GM21367 (cell line): Measurements from ENCODE around the gene COG2.

Experiments used
- ATAC-seq: cut with Tn5 transposase; IDR thresholded peaks from one replicate; pipeline ENCODE4 v1.9.1; 2021; ENCODE audit not compliant: unreplicated experiment

Gene COG2

GRCh38 chr1:230668227-230668626 is 25.9 kb downstream of the COG2 start:
- no peak for ATAC-seq

GRCh38 chr1:230669543-230669942 is 27.3 kb downstream of the COG2 start:
- no peak for ATAC-seq

GRCh38 chr1:230674581-230674980 is 32.3 kb downstream of the COG2 start:
- no peak for ATAC-seq

- no peak for ATAC-seq
These were observed 34.9 kb downstream of the COG2 start for GRCh38 chr1:230677200-230677599.

GRCh38 chr1:230679192-230679591 is 36.9 kb downstream of the COG2 start:
- no peak for ATAC-seq

GRCh38 chr1:230679825-230680224 is 37.5 kb downstream of the COG2 start:
- ATAC-seq: no peak

- ATAC-seq: no peak
These were observed 38.2 kb downstream of the COG2 start for GRCh38 chr1:230680300-230681025.

GRCh38 chr1:230681599-230681998 is 39.3 kb downstream of the COG2 start:
- ATAC-seq: no peak

GRCh38 chr1:230682274-230682673 is 40.0 kb downstream of the COG2 start:
- no peak for ATAC-seq

- no peak for ATAC-seq
These were observed 40.8 kb downstream of the COG2 start for GRCh38 chr1:230682882-230683610.

- ATAC-seq: no peak
These were observed 41.9 kb downstream of the COG2 start for GRCh38 chr1:230684146-230684545.

GRCh38 chr1:230684998-230685397 is 42.7 kb downstream of the COG2 start:
- ATAC-seq: no peak

- ATAC-seq: no peak
These were observed 44.5 kb downstream of the COG2 start for GRCh38 chr1:230686747-230687146.

GRCh38 chr1:230690101-230690500 is 47.8 kb downstream of the COG2 start:
- ATAC-seq: no peak

GRCh38 chr1:230691615-230692014 is 49.3 kb downstream of the COG2 start:
- no peak for ATAC-seq

- ATAC-seq: no peak
These were observed 50.9 kb downstream of the COG2 start for GRCh38 chr1:230693221-230693620.

- ATAC-seq: no peak
These were observed 51.5 kb downstream of the COG2 start for GRCh38 chr1:230693777-230694176.

- ATAC-seq: no peak
These were observed 52.2 kb downstream of the COG2 start for GRCh38 chr1:230694464-230694863.

GRCh38 chr1:230694991-230695390 is 52.7 kb downstream of the COG2 start:
- no peak for ATAC-seq

- no peak for ATAC-seq
These were observed 53.9 kb downstream of the COG2 start for GRCh38 chr1:230696218-230696617.

GRCh38 chr1:230696722-230697437 is 54.6 kb downstream of the COG2 start:
- ATAC-seq: no peak

- no peak for ATAC-seq
These were observed 55.8 kb downstream of the COG2 start for GRCh38 chr1:230698130-230698529.
